Keratinocyte (primary cell): Measurements from ENCODE around the gene LAMA2. TPM values are rescaled to one million over a fixed set of nuclear protein-coding genes. Genes with fewer than 3 reads are reported as not detected.

ENCODE experiments used
- DNase-seq: peaks from one replicate; pipeline ENCODE4 v3.0.0-alpha.2; 2011; ENCODE audit warnings: low read depth, missing footprints, low spot score
- FAIRE-seq: peaks from 2 replicates; lab custom pipeline; 2011; peaks lifted over from hg19 to GRCh38; lab: Jason Lieb, UNC
- H2AFZ ChIP-seq: 2 replicates; pipeline ENCODE4 v1.6.0; 2012; ENCODE audit warnings: low read length, control low read depth, inconsistent platforms; ENCODE audit not compliant: control insufficient read depth
- H3K27ac ChIP-seq: 2 replicates; pipeline ENCODE4 v1.5.1; 2011; ENCODE audit warnings: low read length; ENCODE audit not compliant: control insufficient read depth, insufficient read depth
- H3K27me3 ChIP-seq: 3 replicates; pipeline ENCODE4 v1.6.0; 2011; ENCODE audit warnings: low read length; ENCODE audit not compliant: control insufficient read depth, insufficient read depth; ENCODE audit errors: extremely low read depth
- H3K36me3 ChIP-seq, 2 experiments: 2 replicates in 1 of 2; 3 replicates in 1 of 2; pipeline ENCODE4 v1.5.1; 2011; ENCODE audit warnings: low read length in 2 of 2, mild to moderate bottlenecking in 1 of 2; ENCODE audit not compliant: control insufficient read depth in 2 of 2, insufficient read depth in 2 of 2; ENCODE audit errors: extremely low read depth in 1 of 2
- H3K4me1 ChIP-seq: 3 replicates; pipeline ENCODE4 v1.5.1; 2011; ENCODE audit warnings: low read length; ENCODE audit not compliant: control insufficient read depth, insufficient read depth; ENCODE audit errors: extremely low read depth
- H3K4me2 ChIP-seq: 3 replicates; pipeline ENCODE4 v1.6.0; 2011; ENCODE audit warnings: low read depth, low read length; ENCODE audit not compliant: control insufficient read depth, insufficient read depth; ENCODE audit errors: extremely low read depth
- H3K4me3 ChIP-seq, 3 experiments: fragments of 200-600 bp in 1 of 3; sonication (generic) in 1 of 3; 2 replicates in 2 of 3; 3 replicates in 1 of 3; pipeline ENCODE4 v1.5.1; 2011 to 2016; ENCODE audit warnings: low read length in 3 of 3, mild to moderate bottlenecking in 3 of 3, control low read depth in 2 of 3, inconsistent platforms in 1 of 3, low read depth in 1 of 3, mixed read lengths in 1 of 3, mixed run types in 1 of 3, moderate library complexity in 1 of 3; ENCODE audit not compliant: control insufficient read depth in 2 of 3, insufficient read depth in 2 of 3; ENCODE audit errors: extremely low read depth in 1 of 3
- H3K79me2 ChIP-seq: 2 replicates; pipeline ENCODE4 v1.6.0; 2012; ENCODE audit warnings: low read length; ENCODE audit not compliant: control insufficient read depth, insufficient read depth
- H3K9ac ChIP-seq: 3 replicates; pipeline ENCODE4 v1.6.0; 2011; ENCODE audit warnings: low read length; ENCODE audit not compliant: control insufficient read depth, insufficient read depth; ENCODE audit errors: extremely low read depth
- H3K9me1 ChIP-seq: 3 replicates; pipeline ENCODE4 v1.6.0; 2011; ENCODE audit warnings: low read length; ENCODE audit not compliant: control insufficient read depth, insufficient read depth; ENCODE audit errors: extremely low read depth
- H3K9me3 ChIP-seq: 2 replicates; pipeline ENCODE4 v1.5.1; 2012; ENCODE audit warnings: low read depth, low read length; ENCODE audit not compliant: control insufficient read depth
- H4K20me1 ChIP-seq: 3 replicates; pipeline ENCODE4 v1.6.0; 2011; ENCODE audit warnings: low read length; ENCODE audit not compliant: control insufficient read depth, insufficient read depth; ENCODE audit errors: extremely low read depth
- CTCF ChIP-seq, 3 experiments: IDR thresholded peaks in 1 of 3; conservative IDR thresholded peaks in 1 of 3; optimal IDR thresholded peaks in 1 of 3; 2 replicates in 2 of 3; 3 replicates in 1 of 3; pipeline versions ENCODE3 to v1.5.1; 2011; ENCODE audit warnings: low read length in 3 of 3, mild to moderate bottlenecking in 3 of 3, moderate library complexity in 2 of 3, control low read depth in 1 of 3, inconsistent platforms in 1 of 3; ENCODE audit not compliant: insufficient read depth in 2 of 3; ENCODE audit errors: extremely low read depth in 1 of 3
- EZH2 ChIP-seq: IDR thresholded peaks from one replicate; pipeline ENCODE4 v1.6.1; 2012; ENCODE audit warnings: inconsistent platforms, mild to moderate bottlenecking, low read length, moderate library complexity
- dilution Hi-C: fragments of 300-500 bp; cut with MboI; formaldehyde crosslinking; loops from one replicate; pipeline ENCODE4 v1.7.0; 2020; ENCODE audit warnings: low sequenced_read_pairs; ENCODE audit not compliant: extremely low pct_ligation_motif_present
- polyA plus RNA-seq, 5 experiments: library from polyadenylated mRNA; depleted of rRNA in 3 of 5; stranded (reverse) in 3 of 5; stranded (forward) in 1 of 5; unstranded in 1 of 5; fragments of >200 nt; gene quantifications; 1 replicate in 1 of 5; 2 replicates in 3 of 5; 3 replicates in 1 of 5; pipeline versions ENCODE4 v1.2.1 to v1.2.3, GENCODE V29; 2011 to 2012; ENCODE audit warnings: missing spikeins in 2 of 5, low read depth in 1 of 5, low replicate concordance in 1 of 5

LAMA2 gene
- polyA plus RNA-seq, 1 donor (not counting 4 experiments of a cell fraction or from before 2014, with no cell fraction given): 1.4 TPM

- FAIRE-seq (no peak), DNase-seq (no peak)
- no peaks in the 10 kb centered on the region for H3K9me1 ChIP-seq
- H3K27me3 ChIP-seq: no peaks in the 10 kb centered on the region
- no peaks in the 10 kb centered on the region for H3K79me2 ChIP-seq
- no peak overlapping the region for H2AFZ ChIP-seq
- H3K36me3 ChIP-seq: no peaks in the 10 kb centered on the region
- no peaks in the 10 kb centered on the region for H4K20me1 ChIP-seq
- no peaks in the 10 kb centered on the region for H3K4me1 ChIP-seq
- no peak overlapping the region for H3K27ac ChIP-seq
- no peaks in the 10 kb centered on the region for H3K9me3 ChIP-seq
- no peak overlapping the region for H3K9ac ChIP-seq
- H3K4me2 ChIP-seq: no peak overlapping the region
- H3K4me3 ChIP-seq: no peak overlapping the region
- dilution Hi-C loops: no loop called here
- TF ChIP-seq CTCF (optimal IDR thresholded peaks at IDR 0.05 in 1 of 3, IDR thresholded peaks at IDR 0.05 in 1 of 3, conservative IDR thresholded peaks at IDR 0.05 in 1 of 3; ENCODE audit: extremely low read depth in 1 of 3, insufficient read depth in 2 of 3, low read length in 3 of 3): no peak
- no peak for TF ChIP-seq EZH2
Observed at GRCh38 chr6:129130959-129131681, 248.2 kb downstream of the LAMA2 start.

- no peak for FAIRE-seq
- no peaks in the 10 kb centered on the region for H3K9me1 ChIP-seq
- no peak for TF ChIP-seq EZH2
- no peaks in the 10 kb centered on the region for H4K20me1 ChIP-seq
- H3K9me3 ChIP-seq: no peaks in the 10 kb centered on the region
- DNase-seq: no peak
- no peak overlapping the region for H3K4me2 ChIP-seq
- no peaks in the 10 kb centered on the region for H3K36me3 ChIP-seq
- no peaks in the 10 kb centered on the region for H3K27me3 ChIP-seq
- no peak overlapping the region for H3K27ac ChIP-seq
- H2AFZ ChIP-seq: no peak overlapping the region
- H3K79me2 ChIP-seq: no peaks in the 10 kb centered on the region
- H3K4me3 ChIP-seq: no peak overlapping the region
- H3K9ac ChIP-seq: no peak overlapping the region
- no peaks in the 10 kb centered on the region for H3K4me1 ChIP-seq
- dilution Hi-C loops: no loop called here
Observed at GRCh38 chr6:129133770-129134192, 250.8 kb downstream of the LAMA2 start.
